IMR-90 (cell line): ENCODE results near the gene PHLDB1. TPM values are rescaled to one million over a fixed set of nuclear protein-coding genes. Genes with fewer than 3 reads are reported as not detected.

Source experiments
- ATAC-seq: fragments of 200-7000 bp; cut with Tn5 transposase; 2 replicates; pipeline ENCODE4 v1.9.1; 2020; ENCODE audit warnings: low read depth, mild to moderate bottlenecking, moderate library complexity
- BruUV-seq: library from RNA; stranded (reverse); fragments of 400-500 nt; replicated peaks from 2 replicates; lab custom pipeline; 2021; lab: Mats Ljungman, UMichigan
- CTCF ChIA-PET: fragments of 300-600 bp; formaldehyde crosslinking; extraction: SDS; loops from one replicate; lab custom pipeline; 2021; ENCODE audit warnings: antibody characterized with exemption; lab: Yijun Ruan, JAX
- POLR2A ChIA-PET: fragments of 300-600 bp; sonication (Branson Sonifier 250); formaldehyde crosslinking; loops from one replicate; lab custom pipeline; 2022; ENCODE audit warnings: antibody characterized with exemption; ENCODE audit not compliant: unreplicated experiment; lab: Charles Lee
- DNase-seq: peaks from one replicate; pipeline ENCODE4 v3.0.0; 2013
- H2AFZ ChIP-seq: replicated peaks from 2 replicates; pipeline ENCODE3; 2013; ENCODE audit warnings: low read length, mild to moderate bottlenecking; ENCODE audit not compliant: poor library complexity
- H2AK5ac ChIP-seq: 2 replicates; pipeline ENCODE4 v1.6.1; 2013; ENCODE audit warnings: low read depth, low read length, inconsistent platforms
- H2AK9ac ChIP-seq: replicated peaks from 2 replicates; pipeline ENCODE3; 2013; ENCODE audit warnings: mild to moderate bottlenecking, low read depth, low read length, moderate library complexity; ENCODE audit not compliant: poor library complexity
- H2BK120ac ChIP-seq: 2 replicates; pipeline ENCODE4 v1.6.1; 2013; ENCODE audit warnings: low read depth, low read length, inconsistent platforms
- H2BK15ac ChIP-seq: 3 replicates; pipeline ENCODE4 v1.6.1; 2013; ENCODE audit warnings: low read depth, low read length, inconsistent platforms
- H2BK20ac ChIP-seq: 2 replicates; pipeline ENCODE4 v1.6.1; 2013; ENCODE audit warnings: low read depth, mild to moderate bottlenecking, inconsistent platforms, low read length, moderate library complexity
- H2BK5ac ChIP-seq: 2 replicates; pipeline ENCODE4 v1.6.1; 2013; ENCODE audit warnings: mild to moderate bottlenecking, low read depth, low read length, inconsistent platforms; ENCODE audit not compliant: poor library complexity, severe bottlenecking
- H3K14ac ChIP-seq: replicated peaks from 2 replicates; pipeline ENCODE4 v1.6.1; 2013; ENCODE audit warnings: low read depth, low read length, inconsistent platforms
- H3K18ac ChIP-seq: 2 replicates; pipeline ENCODE4 v1.6.1; 2013; ENCODE audit warnings: low read depth, low read length, control low read depth
- H3K23ac ChIP-seq: 2 replicates; pipeline ENCODE4 v1.6.1; 2013; ENCODE audit warnings: low read depth, low read length, inconsistent platforms
- H3K27ac ChIP-seq: 2 replicates; pipeline ENCODE4 v1.5.1; 2013; ENCODE audit warnings: mild to moderate bottlenecking, control low read depth, low read length; ENCODE audit not compliant: insufficient read depth
- H3K27me3 ChIP-seq: 2 replicates; pipeline ENCODE4 v1.6.1; 2013; ENCODE audit warnings: low read length; ENCODE audit not compliant: control insufficient read depth, insufficient read depth
- H3K36me3 ChIP-seq: 2 replicates; pipeline ENCODE4 v1.6.1; 2013; ENCODE audit warnings: low read length, mixed read lengths; ENCODE audit not compliant: control insufficient read depth, insufficient read depth
- H3K4ac ChIP-seq: 2 replicates; pipeline ENCODE4 v1.6.1; 2013; ENCODE audit warnings: low read depth, low read length, inconsistent platforms
- H3K4me1 ChIP-seq: 2 replicates; pipeline ENCODE4 v1.6.1; 2013; ENCODE audit warnings: low read length, mixed read lengths; ENCODE audit not compliant: control insufficient read depth, insufficient read depth
- H3K4me2 ChIP-seq: 2 replicates; pipeline ENCODE4 v1.6.1; 2013; ENCODE audit warnings: low read depth, mild to moderate bottlenecking, control low read depth, low read length, moderate library complexity
- H3K4me3 ChIP-seq: 2 replicates; pipeline ENCODE4 v1.5.1; 2013; ENCODE audit warnings: low read depth, mild to moderate bottlenecking, control low read depth, low read length, moderate library complexity; ENCODE audit not compliant: insufficient read depth
- H3K56ac ChIP-seq: 2 replicates; pipeline ENCODE4 v1.6.1; 2013; ENCODE audit warnings: low read length, inconsistent platforms; ENCODE audit not compliant: insufficient read depth; ENCODE audit errors: extremely low read depth
- H3K79me1 ChIP-seq, 2 experiments: 2 replicates each; pipeline ENCODE4 v1.6.1; 2013; ENCODE audit warnings: low read length in 2 of 2, inconsistent platforms in 1 of 2, low read depth in 1 of 2
- H3K9ac ChIP-seq: 2 replicates; pipeline ENCODE4 v1.6.1; 2013; ENCODE audit warnings: low read depth, low read length, control low read depth
- H3K9me1 ChIP-seq: 2 replicates; pipeline ENCODE4 v1.6.1; 2013; ENCODE audit warnings: low read length, inconsistent platforms; ENCODE audit not compliant: insufficient read depth
- H3K9me3 ChIP-seq: 2 replicates; pipeline ENCODE4 v1.6.1; 2013; ENCODE audit warnings: low read length; ENCODE audit not compliant: control insufficient read depth, insufficient read depth
- H4K20me1 ChIP-seq: 2 replicates; pipeline ENCODE4 v1.6.1; 2013; ENCODE audit warnings: low read length, inconsistent platforms; ENCODE audit not compliant: insufficient read depth
- H4K5ac ChIP-seq: 2 replicates; pipeline ENCODE4 v1.6.1; 2013; ENCODE audit warnings: mild to moderate bottlenecking, low read depth, low read length, control low read depth
- H4K8ac ChIP-seq, 2 experiments: 2 replicates each; pipeline ENCODE4 v1.6.1; 2013; ENCODE audit warnings: low read depth in 2 of 2, low read length in 2 of 2, control low read depth in 1 of 2, inconsistent platforms in 1 of 2
- H4K91ac ChIP-seq: 2 replicates; pipeline ENCODE4 v1.6.1; 2013; ENCODE audit warnings: low read depth, low read length, inconsistent platforms; ENCODE audit not compliant: insufficient read depth
- BHLHE40 ChIP-seq: fragments of 150-350 bp; IDR thresholded peaks from 2 replicates; pipeline ENCODE4 v1.6.1; 2016; ENCODE audit warnings: mild to moderate bottlenecking, low read depth, low read length
- CEBPB ChIP-seq: IDR thresholded peaks from 2 replicates; pipeline ENCODE4 v1.6.1; 2012; ENCODE audit warnings: low read depth, low read length, improper control_type of control experiment
- CHD1 ChIP-seq: IDR thresholded peaks from 2 replicates; pipeline ENCODE4 v1.6.1; 2012; ENCODE audit warnings: low read depth, low read length, improper control_type of control experiment
- CTCF ChIP-seq: conservative IDR thresholded peaks from 2 replicates; pipeline ENCODE4 v1.5.1; 2012; ENCODE audit warnings: mild to moderate bottlenecking, low read depth, low read length, improper control_type of control experiment
- ELK1 ChIP-seq: fragments of 150-350 bp; IDR thresholded peaks from 2 replicates; pipeline ENCODE4 v1.6.1; 2016; ENCODE audit warnings: low read depth, mild to moderate bottlenecking, low read length, moderate library complexity, borderline replicate concordance
- MAFK ChIP-seq: IDR thresholded peaks from 2 replicates; pipeline ENCODE4 v1.6.1; 2012; ENCODE audit warnings: low read depth, low read length, improper control_type of control experiment
- MAZ ChIP-seq: IDR thresholded peaks from 2 replicates; pipeline ENCODE4 v1.6.1; 2012; ENCODE audit warnings: low read depth, mild to moderate bottlenecking, low read length, improper control_type of control experiment, moderate library complexity, borderline replicate concordance
- MXI1 ChIP-seq: IDR thresholded peaks from 2 replicates; pipeline ENCODE4 v1.6.1; 2012; ENCODE audit warnings: low read depth, mild to moderate bottlenecking, low read length, moderate library complexity, borderline replicate concordance
- NFE2L2 ChIP-seq: fragments of 150-350 bp; IDR thresholded peaks from 2 replicates; pipeline ENCODE4 v1.6.1; 2016; ENCODE audit warnings: low read depth, mild to moderate bottlenecking, low read length
- POLR2A ChIP-seq: IDR thresholded peaks from 2 replicates; pipeline ENCODE4 v1.6.1; 2012; ENCODE audit warnings: mild to moderate bottlenecking, low read depth, low read length
- RAD21 ChIP-seq: IDR thresholded peaks from 2 replicates; pipeline ENCODE4 v1.6.1; 2012; ENCODE audit warnings: low read length, improper control_type of control experiment
- RCOR1 ChIP-seq: IDR thresholded peaks from 2 replicates; pipeline ENCODE4 v1.6.1; 2012; ENCODE audit warnings: mild to moderate bottlenecking, low read length, improper control_type of control experiment; ENCODE audit not compliant: insufficient replicate concordance
- RFX5 ChIP-seq: IDR thresholded peaks from 2 replicates; pipeline ENCODE4 v1.8.0; 2012; ENCODE audit warnings: low read depth, mild to moderate bottlenecking, low read length, moderate library complexity
- SMC3 ChIP-seq: fragments of 150-350 bp; IDR thresholded peaks from 2 replicates; pipeline ENCODE4 v1.6.1; 2016; ENCODE audit warnings: low read depth, mild to moderate bottlenecking, antibody characterized with exemption, low read length, moderate library complexity
- USF2 ChIP-seq: fragments of 150-350 bp; IDR thresholded peaks from 2 replicates; pipeline ENCODE4 v1.6.1; 2017; ENCODE audit warnings: mild to moderate bottlenecking, antibody characterized with exemption, low read length, low read depth
- WGBS, 2 experiments: methylation state at CpG; one replicate each; pipeline versions ENCODE4 v1.1.5 to v1.1.7; 2013; ENCODE audit warnings: missing lambda C conversion rate in 2 of 2; ENCODE audit not compliant: insufficient read length in 1 of 2; ENCODE audit errors: extremely low coverage in 2 of 2; 5-methylcytosine and 5-hydroxymethylcytosine counted together
- dilution Hi-C: fragments of 300-500 bp; cut with HindIII; formaldehyde crosslinking; loops from one replicate; pipeline ENCODE4 v1.14.3; 2018; ENCODE audit warnings: low sequenced_read_pairs; ENCODE audit not compliant: unreplicated experiment
- in situ Hi-C: fragments of 300-500 bp; cut with MboI; formaldehyde crosslinking; loops from 3 replicates; pipeline ENCODE4 v1.14.3; 2019; ENCODE audit warnings: low sequenced_read_pairs, inconsistent platforms, mixed read lengths
- intact Hi-C: fragments of 100-400 bp; cut with micrococcal nuclease; formaldehyde crosslinking; loops from 2 replicates; pipeline ENCODE4 v1.10.0; 2022
- polyA plus RNA-seq, 3 experiments: library from polyadenylated mRNA; depleted of rRNA; stranded (reverse); fragments of >200 nt; gene quantifications; 2 replicates each; pipeline ENCODE4 v1.2.3, GENCODE V29; 2012; ENCODE audit warnings: low replicate concordance in 1 of 3
- total RNA-seq: library from RNA; depleted of rRNA; stranded (reverse); fragments of >200 nt; gene quantifications from 2 replicates; pipeline ENCODE4 v1.2.3, GENCODE V29; 2012

The PHLDB1 gene
- total and polyA plus RNA-seq, 2 of the 4 experiments (the other 2 are of a cell fraction) = 40.0 to 90.4 TPM

GRCh38 chr11:118673361-118674081 lies 66.1 kb downstream of the PHLDB1 start:
- dilution Hi-C loops = no loop called here
- CTCF ChIA-PET = interaction anchor here (1.0 to 1.1 kb wide), 2 partner anchors 9 to 284 kb away, joined by 3 read pairs; no protein-coding TSS in a partner anchor
- DNase-seq (no peak), ATAC-seq (no peak)
- Histone ChIP-seq H4K8ac (no peak overlapping the region), H4K5ac (no peak overlapping the region), H3K9me1 (no peaks in the 10 kb centered on the region), H3K56ac (no peak overlapping the region), H2BK120ac (no peak overlapping the region), H3K4ac (no peak overlapping the region), H4K20me1 (no peaks in the 10 kb centered on the region), H3K4me2 (no peak overlapping the region), H3K18ac (no peak overlapping the region), H3K9me3 (peaks cover 2% of the 10 kb centered on the region; the same call in 1 of the 2 replicates), H4K91ac (no peak overlapping the region), H2AFZ (no peak overlapping the region), H2AK9ac (no peak overlapping the region), H3K27me3 (no peaks in the 10 kb centered on the region; the same call in 1 of the 2 replicates), H2BK20ac (no peak overlapping the region), H3K4me1 (no peaks in the 10 kb centered on the region), H3K4me3 (no peak overlapping the region), H3K27ac (no peak overlapping the region), H3K79me1 (no peaks in the 10 kb centered on the region), H3K14ac (no peak overlapping the region), H3K23ac (no peak overlapping the region), H3K9ac (no peak overlapping the region), H2BK5ac (no peak overlapping the region), H2BK15ac (no peak overlapping the region), H3K36me3 (no peaks in the 10 kb centered on the region), H2AK5ac (no peak overlapping the region)
- POLR2A ChIA-PET = no interaction called here
- BruUV-seq = no TSS peak
- WGBS, 2 experiments = 73% methylated on average over 6 of the region's 6 CpGs; no CpG with 5 or more reads in 1 of the 2 experiments
- TF ChIP-seq RCOR1 (no peak), MAZ (no peak), BHLHE40 (no peak), CHD1 (no peak), RFX5 (no peak), SMC3 (no peak), POLR2A (no peak), CEBPB (no peak), MAFK (no peak), RAD21 (no peak), MXI1 (no peak), NFE2L2 (no peak), ELK1 (no peak), CTCF (no peak), USF2 (no peak)
- in situ Hi-C loops = no loop called here
- intact Hi-C loops = no loop called here
